HG03025 (cell line): ENCODE results near the gene KCNE2.

ENCODE experiments used
- ATAC-seq: cut with Tn5 transposase; IDR thresholded peaks from one replicate; pipeline ENCODE4 v1.9.1; 2021; ENCODE audit warnings: mild to moderate bottlenecking, moderate library complexity; ENCODE audit not compliant: unreplicated experiment, low FRiP score

KCNE2 gene, protein sequence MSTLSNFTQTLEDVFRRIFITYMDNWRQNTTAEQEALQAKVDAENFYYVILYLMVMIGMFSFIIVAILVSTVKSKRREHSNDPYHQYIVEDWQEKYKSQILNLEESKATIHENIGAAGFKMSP

DNA sequence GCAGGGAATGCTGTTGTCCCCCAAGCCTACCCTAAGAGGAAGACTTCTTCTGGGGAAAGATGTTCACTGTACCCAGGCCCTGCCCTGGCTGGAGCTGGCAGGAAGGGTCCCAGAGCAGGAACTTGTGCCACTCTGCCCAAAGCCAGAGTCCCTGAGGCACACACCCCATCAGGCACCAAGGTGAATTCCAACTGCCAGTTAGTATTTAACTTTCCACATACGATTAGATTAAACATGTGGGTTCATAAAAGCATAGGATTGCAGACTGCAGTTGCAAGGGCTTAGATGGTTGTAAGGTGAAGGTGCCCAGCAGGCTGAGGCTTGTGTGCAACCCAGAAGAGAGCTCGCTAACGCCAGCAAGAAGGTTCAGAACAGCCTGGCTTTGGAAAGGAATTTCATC, at the start of gene KCNE2:
Gene KCNE2, plus strand, starts transcription at position 274 of the 400 bp plus-strand sequence. CDS start 6,473 bp downstream, outside the sequence.
- no peak for ATAC-seq

DNA sequence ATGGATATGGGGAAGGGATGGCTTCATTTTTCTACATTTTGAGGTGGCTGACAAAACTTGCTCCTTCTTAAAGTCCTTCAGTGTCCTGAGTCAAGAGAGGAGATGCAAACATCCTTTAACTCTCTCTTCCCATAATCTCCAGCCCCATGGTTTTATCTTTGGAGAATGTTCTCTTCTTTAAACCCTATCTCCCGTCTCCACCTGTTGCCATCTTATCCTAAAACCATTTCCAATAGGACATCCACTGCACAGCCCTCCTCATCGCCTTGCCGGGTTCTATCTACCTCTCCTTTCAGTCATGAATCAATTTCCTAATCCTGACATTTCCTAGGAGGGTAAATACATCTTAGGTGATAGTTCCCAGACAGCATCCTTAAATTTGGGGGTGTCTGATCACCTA, 44.2 kb upstream of the KCNE2 start:
- no peak for ATAC-seq

DNA sequence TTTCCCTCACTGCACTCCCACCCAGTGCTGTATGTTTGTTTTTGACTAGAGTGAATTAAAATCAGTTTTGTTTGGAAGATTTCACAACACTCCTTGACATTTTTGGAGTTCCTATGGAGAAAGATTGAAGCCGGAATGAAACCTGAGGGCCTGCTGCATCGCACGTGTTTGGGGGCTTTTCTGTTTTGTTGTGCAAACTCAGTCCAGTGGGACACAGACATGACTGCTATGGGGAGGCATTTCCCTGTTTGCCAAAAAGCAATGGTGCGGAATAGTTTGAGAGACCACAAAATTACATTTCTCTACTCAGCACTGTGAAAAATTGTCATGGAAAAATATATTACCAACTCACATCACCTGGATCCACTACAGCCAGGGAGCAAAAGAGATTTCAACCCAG, 43.8 kb upstream of the KCNE2 start:
- no peak for ATAC-seq

DNA sequence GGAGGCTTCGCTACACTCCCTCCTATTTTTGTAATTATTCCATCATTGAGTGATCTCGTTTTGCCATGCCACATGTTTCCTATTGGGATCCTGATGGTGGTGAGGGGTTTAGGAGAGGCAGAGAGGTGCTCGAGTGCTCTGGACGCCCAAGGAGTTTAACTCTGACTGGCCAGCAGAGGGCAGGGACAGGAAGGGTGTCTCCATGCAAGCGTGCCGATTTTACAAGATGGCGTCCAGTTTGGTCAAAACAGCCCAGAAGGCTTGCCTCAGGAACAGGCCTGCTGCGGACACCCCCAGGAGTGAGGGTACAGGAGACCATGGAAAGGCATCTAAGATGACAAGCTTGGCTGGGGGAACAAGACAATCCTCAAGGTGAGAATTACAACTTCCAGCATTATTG, 33.8 kb upstream of the KCNE2 start:
- ATAC-seq: no peak

DNA sequence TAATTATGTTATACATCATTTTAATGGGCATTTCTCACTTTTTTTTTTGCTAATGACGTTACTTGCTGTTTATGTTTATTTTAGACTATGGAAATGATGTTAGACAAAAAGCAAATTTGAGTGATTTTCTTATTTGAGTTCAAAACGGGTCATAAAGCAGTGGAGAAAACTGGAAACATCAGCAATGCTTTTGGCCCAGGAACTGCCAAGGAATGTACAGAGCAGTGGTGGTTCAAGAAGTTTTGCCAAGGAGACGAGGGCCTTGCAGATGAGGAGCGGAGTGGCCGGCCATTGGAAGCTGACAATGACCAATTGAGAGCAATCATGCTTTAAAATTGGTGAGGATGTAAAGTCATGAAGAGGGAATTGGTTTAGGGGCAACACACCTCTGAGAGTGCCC, 32.1 kb upstream of the KCNE2 start:
- ATAC-seq: no peak

DNA sequence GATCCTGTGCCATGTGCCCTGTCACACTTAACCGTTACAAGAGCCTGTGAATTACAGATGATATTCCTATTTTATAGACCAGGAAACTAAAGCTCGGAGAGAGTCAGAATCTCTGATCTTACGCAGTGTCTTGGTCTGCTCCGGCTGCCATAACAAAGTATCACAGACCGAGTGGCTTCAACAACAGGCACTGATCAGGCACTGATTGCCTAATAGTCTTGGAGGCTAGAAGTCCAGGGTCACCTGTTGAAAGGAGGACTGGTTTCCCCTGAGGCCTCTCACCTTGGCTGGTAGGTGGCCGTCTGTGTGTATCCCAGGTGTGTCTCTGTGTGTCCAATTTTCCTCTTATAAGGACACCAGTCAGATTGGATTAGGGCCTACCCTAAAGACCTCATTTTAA, 31.5 kb upstream of the KCNE2 start:
- no peak for ATAC-seq

DNA sequence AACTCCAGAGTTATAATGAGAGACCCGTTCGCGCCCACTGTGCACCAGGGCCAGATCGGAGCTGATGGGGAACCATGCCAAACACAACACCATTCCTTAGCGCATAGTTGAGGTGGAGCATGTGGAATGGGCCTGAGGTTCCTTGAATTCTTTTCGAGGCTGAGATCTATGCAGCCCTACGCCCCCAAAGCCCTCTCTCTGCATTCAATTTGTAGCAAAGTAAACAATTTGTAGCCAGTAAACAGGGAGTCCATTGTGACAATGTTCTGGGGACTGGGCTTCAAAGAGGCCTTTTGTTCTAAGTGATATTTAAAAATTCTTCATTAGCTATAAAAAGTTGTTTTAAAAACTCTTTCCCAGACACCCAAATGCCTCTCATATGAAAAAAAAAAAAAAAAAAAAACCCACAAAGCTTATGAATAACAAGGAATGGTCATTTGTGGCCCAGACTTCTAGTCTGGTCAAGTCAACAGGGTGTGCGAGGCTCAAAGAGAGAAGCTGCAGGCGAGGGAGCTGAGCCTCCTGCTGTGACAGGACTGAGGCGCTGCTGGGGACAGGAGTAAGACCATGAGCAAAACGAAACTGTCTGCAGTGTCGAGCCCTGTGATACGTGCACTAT, 30.6 kb upstream of the KCNE2 start:
- no peak for ATAC-seq

DNA sequence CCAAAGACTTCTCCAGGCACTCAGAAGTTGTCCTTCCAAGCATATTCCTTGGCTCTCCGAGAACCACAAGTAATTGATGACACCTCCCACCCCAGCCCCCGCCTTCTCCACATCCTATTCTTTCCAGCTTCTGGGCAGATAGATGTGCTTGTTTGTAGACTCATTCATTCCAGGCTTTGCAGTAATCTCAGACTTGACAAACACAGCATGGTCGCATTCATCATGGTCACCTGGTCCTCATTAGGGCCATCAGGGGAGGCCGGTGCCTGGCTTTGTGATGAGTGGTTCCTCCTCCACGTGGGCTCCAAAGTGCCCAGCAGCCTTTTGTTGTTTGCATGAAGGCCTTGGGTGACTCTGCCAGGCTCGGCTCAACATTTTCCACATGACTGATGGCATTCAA, 28.5 kb upstream of the KCNE2 start:
- no peak for ATAC-seq

DNA sequence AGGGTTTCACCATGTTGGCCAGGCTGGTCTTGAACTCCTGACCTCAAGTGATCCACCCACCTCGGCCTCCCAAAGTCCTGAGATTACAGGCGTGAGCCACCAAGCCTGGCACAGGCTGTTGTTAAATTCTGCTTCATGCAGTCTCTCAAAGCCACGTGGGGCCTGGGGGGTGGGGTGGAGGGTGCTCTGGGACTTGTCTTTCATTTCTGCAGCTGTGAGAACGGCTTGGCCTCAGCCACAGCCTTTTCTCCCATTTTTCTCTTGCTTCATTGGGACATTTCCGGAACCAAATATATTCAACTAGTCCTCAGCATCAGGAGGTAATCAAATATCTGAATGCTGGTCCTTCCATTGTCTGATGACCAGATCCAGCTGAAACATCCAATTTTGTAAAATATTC, 27.6 kb upstream of the KCNE2 start:
- no peak for ATAC-seq

DNA sequence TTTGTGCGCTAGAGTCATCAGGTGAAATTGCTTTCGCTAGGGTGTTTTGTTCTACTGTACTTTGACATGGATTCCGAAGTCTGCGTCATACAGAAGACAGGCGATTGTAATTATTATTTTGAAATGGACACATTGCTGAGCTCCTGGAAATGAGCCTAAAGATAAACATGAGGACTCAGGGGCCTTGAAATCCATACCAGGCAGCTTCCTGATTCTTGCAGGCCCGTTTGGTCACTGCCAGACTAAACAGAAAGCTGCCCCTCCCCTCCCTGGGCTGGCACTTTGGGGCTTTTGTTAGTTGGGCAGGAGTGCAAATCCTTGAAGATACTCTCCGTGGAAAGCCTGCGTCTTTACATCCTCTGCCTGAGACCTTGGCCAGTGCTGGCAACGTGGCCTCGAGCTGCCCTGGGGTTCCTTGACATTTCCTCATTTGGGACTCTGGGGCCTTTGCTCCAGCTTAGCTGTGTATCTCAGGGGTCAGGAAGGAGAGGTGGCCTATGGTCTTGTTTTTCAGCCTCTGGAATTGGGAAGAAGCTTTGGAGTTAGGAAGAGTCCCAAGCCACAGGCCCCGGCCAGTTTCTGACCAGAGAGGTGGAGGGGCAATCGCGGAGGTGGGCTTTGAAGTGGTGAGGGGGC, 26.9 kb upstream of the KCNE2 start:
- ATAC-seq: no peak

DNA sequence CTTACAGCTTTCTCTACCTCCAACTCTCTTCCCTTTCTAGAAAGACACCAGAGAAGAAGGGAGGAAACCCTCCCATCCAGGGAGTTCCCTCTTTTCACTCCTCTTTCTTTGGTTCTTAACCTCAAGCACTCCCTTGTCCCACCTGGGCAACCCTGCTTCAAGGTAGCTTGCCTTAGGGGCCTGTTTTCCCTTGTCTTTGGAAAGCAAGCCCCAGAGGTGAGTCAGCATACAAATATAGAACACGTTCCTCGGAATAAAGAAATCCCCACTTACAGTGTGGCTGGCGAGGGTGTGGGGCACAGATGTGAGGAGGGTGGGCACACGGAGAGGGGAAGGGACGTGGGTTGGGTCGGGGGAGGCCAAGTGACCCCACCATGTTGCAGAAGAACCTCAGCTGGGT, 26.1 kb upstream of the KCNE2 start:
- ATAC-seq: no peak

DNA sequence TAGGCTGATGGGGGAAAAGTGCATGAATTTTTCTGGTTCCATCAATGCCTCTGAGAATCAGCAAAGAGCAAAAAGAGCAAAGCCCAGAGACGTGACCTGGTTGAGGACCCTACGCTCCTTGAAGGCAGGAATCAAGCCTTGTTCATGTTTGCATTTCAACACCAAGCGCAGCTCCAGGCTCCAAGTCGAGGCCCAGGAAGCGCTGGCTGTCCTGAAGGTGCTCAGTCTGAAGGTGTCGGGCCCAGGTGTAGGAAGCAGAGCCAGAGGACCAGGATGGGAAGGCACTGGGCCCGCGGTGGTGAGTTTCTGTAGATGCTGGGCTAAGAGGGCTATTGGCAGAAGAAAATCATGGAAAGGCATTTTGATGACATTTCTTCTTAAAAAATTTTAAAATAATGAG, 25.6 kb upstream of the KCNE2 start:
- ATAC-seq: no peak

DNA sequence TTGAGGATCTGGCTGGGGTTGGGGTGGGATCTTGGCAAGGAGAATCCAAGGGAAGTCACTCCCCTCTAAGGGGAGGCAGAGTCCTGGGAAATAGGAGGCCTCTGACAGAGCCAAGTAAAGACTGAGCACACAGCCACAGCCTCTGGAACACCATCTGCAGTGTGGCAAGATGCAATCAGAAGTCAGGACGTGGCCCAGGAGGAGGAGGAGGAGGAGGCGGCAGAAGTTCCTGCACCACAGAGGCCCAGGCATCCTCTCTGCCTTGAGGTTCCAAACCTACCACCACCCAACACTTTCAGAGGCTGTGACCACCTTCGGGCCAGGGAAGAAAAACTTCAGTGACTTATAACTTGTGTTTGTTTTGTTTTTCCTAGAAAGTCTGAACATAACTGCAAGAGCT, 23.7 kb upstream of the KCNE2 start:
- ATAC-seq: no peak

DNA sequence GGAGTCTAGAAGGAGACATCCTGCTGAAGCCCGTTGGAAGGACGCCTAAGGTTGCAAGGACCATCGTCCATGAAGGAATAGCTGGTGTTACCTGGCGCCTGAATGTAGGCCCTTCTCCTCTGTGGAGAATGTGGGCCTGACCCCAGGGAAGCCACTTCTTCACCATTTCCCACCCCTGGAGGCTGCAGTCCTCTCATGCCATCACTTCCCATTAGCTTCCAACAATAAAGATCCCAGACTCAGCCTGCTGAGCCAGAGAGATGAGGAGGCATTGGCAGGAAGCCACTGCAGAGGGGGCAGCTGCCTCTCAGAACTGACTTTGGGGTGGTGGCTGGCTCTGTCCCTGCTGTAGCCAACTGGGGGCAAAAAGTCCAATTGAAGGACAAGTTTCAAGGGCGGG, 21.3 kb upstream of the KCNE2 start:
- no peak for ATAC-seq

DNA sequence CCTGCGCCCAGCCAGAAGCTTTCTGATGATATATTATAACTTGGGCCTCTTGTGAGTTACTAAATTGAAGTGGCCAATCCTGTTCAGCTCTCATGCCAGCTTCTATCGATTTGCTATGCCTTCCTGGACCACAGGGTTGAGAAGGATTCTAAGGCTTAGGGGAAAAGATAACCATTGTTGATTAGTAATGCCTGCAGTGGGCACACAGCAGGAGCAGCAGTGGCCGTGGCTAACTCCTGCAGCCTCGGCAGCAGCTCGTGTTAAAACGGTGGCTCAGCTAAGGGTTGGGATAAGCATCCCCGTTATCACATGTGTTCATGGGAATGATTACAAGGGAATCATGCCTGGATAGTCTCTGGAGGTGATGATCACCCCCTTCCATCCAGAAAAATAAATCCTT, 20.5 kb upstream of the KCNE2 start:
- no peak for ATAC-seq

DNA sequence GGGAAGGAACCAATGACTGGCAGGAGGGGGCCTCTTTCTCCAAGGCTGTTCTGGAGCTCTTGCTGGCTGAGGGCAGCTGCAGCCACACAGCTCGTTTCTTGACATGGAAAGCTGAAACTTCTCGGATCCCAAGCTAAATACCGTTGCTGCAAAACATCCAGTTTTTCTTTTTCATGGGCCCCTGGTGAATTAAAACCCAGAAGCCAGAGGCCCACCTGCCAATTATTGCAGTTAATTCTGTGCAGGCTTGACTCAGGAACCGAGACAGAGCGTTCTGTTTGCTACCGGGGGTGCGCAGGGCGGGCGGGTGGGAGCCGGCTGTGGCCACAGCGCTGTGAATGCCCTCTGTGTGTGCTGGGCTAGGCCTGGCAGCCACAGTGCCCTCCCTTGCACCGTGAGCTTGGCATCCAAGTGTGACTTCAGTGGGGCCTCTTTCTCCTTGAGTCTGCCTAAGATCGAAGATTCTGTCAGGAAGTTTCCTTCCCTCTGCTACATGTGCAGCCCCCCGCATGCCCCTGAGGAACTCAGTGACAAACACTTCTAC, 19.9 kb upstream of the KCNE2 start:
- no peak for ATAC-seq

DNA sequence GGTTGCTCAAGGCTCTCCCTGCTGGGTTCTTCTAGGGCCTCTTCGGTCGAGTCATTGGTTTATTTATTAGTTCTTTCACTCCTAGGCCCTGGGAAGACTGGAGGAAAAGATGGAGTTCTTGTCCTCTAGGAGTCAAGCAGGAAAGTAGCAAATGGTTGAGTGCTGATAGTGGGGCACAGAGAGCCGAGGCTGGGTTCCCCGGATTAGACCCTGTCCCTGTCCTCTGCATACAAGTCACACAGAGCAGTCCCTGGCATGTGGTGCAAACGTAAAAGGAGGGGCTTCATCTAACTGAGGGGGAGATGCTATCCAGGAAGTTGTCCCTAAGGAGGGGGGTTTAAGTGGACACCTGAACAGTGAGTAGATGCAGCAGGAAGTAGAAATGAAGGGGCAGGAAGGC, 19.2 kb upstream of the KCNE2 start:
- no peak for ATAC-seq

DNA sequence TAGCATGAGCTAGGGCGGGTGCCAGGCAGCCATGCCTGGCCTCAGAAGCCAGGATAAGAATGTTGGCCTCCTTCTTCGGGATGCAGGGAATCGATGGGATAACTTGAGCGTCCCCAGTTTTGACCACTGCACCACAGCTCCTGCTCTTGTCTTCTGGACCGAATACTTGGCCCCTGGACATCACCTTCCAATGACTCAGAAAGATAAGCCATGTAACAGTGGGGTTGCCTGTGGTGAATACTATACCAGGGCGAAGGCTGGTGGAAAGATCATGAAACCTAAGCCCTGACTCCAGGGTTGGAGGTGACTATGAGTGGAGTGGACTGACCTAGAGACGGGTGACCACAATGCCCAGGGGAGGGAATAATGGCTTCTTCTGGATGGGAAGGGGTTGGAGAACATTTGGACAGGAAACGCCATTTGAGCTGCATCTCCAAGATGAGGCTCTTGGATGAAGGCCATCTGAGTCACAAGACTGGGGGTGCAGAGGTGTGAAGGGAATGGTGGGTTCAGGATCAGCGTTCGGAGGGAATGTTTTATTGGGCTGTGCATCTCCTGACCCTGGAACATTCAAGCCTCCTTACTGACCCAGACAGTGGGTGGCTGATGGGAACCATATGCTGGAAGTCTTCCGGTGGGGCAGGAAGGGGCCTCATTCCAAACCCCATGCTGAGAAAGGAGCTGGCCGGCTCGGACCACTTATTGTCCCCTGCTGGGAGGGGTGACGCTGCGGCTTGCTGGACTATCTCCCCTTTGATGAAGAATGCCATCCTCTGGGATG, 18.5 kb upstream of the KCNE2 start:
- ATAC-seq: no peak

DNA sequence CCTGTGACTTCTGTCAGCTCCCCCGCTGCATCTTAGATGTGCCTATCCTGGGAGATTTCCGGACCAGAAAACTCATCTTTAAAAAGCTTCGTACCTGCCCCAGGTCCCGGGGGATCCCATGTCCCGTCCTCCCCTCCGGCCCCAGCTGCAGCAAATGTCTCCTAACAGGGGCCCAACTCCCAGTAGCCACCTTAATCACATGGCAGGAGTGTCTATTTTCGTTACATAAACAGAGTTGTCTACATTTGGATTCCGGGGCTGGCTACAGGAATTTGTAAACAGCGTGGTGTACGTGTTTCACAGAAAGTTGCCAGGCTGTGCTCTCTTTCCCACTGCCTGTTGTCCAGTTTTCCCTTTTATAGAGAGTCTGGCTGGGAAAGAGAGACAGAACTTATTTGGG, 17.9 kb upstream of the KCNE2 start:
- ATAC-seq: no peak

DNA sequence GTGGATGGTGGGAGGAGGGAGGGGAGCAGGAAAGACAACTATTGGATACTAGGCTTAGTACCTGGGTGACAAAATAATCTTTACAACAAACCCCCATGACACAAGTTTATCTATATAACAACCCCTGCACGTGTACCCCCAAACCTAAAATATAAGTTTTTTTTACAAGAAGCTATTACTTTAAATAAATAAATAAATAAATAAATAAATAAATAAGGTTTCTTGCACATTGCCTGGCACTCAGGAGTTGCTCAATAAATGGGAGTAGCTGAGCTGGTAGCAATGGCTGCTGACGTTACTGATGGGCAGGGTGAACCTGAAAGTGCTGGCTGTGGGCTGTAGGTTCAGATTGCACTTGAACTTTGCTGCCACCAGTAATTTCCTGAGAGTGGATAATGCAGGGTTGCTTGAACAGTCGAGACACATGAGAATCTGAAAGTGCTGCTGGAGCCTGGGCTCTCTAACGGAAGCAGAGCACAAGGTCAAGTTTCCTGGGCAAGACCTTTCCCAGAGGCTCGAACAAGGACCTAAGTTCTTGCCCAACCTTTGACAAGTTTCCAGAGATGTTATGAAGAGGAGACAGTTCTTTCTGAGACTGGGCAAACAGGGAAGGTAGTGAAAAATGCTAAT, 14.8 kb upstream of the KCNE2 start:
- no peak for ATAC-seq

DNA sequence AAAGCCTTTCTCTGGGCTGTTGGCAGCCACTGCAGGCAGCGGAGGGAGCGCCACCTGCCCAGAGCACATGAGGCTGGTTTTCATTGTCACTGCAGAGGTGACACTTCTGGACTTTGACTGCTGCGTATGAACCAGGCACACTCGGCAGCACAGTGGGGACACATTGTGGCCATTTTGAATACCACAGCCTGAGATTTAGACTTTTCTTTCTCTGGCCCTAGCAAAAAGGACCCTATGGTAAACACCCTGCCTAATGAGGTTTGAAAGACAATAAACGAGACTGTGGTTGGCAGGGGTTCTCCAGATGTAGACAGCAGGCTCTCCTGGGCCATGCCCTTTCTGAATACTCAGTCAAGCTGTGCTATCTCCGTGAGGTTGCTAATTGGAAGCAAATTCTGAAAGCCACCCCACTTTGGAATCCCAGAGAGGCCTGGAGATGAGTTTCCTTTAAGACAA, 12.0 kb upstream of the KCNE2 start:
- no peak for ATAC-seq
